Upper lobe of left lung (tissue), 4 donors: ENCODE data around the gene GGT5.
"Not testable (repeated sequence)": the region's sequence is repeated elsewhere in the genome, so short reads cannot be mapped to it uniquely, and the experiment has no call there.

Experiments used
- POLR2AphosphoS5 ChIP-seq, 2 donors: sonication (generic); formaldehyde crosslinking; IDR thresholded peaks; one replicate each; pipeline ENCODE4 v1.5.1; 2017; ENCODE audit warnings: antibody characterized with exemption in 2 of 2
- TF ChIP-seq, protein P1 (sequence below), 6 experiments: fragments of 450-650 bp in 4 of 6; fragments of 200-600 bp in 2 of 6; sonication (generic) in 2 of 6; IDR thresholded peaks; one replicate each; pipeline ENCODE4 v1.5.1; 2016 to 2019; ENCODE audit warnings: antibody characterized with exemption in 6 of 6

DNA sequence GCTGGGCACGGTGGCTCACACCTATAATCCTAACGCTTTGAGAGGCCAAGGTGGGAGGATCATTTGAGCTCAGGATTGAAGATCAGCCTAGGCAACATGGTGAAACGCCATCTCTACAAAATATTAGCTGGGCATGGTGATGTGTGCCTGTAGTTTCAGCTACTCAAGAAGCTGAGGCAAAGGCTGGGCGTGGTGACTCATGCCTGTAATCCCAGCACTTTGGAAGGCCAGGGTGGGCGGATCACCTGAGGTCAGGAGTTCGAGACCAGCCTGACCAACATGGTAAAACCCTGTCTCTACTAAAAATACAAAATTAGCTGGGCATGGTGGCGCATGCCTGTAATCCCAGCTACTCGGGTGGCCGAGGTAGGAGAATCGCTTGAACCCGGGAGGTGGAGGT is 34.5 kb downstream of the GGT5 start:
- TF ChIP-seq, protein P1, sequence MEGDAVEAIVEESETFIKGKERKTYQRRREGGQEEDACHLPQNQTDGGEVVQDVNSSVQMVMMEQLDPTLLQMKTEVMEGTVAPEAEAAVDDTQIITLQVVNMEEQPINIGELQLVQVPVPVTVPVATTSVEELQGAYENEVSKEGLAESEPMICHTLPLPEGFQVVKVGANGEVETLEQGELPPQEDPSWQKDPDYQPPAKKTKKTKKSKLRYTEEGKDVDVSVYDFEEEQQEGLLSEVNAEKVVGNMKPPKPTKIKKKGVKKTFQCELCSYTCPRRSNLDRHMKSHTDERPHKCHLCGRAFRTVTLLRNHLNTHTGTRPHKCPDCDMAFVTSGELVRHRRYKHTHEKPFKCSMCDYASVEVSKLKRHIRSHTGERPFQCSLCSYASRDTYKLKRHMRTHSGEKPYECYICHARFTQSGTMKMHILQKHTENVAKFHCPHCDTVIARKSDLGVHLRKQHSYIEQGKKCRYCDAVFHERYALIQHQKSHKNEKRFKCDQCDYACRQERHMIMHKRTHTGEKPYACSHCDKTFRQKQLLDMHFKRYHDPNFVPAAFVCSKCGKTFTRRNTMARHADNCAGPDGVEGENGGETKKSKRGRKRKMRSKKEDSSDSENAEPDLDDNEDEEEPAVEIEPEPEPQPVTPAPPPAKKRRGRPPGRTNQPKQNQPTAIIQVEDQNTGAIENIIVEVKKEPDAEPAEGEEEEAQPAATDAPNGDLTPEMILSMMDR (IDR thresholded peaks at IDR 0.05), result not testable (repeated sequence)
- not testable (repeated sequence) for TF ChIP-seq POLR2AphosphoS5 (IDR thresholded peaks at IDR 0.05)
